ENCODE measurements around the gene PDE2A. TPM values are rescaled to one million over a fixed set of nuclear protein-coding genes. Genes with fewer than 3 reads are reported as not detected.

The PDE2A gene
- total and polyA plus RNA-seq, 2 of the 4 experiments (the other 2 are of a cell fraction), result 0.02 TPM; not detected in 1

GRCh38 chr11:72588421-72589410, 85.5 kb downstream of the PDE2A start (continued):
- TF ChIP-seq ELK1 (IDR thresholded peaks at IDR 0.05; ENCODE audit: borderline replicate concordance, low read depth, low read length), result no peak

DNA sequence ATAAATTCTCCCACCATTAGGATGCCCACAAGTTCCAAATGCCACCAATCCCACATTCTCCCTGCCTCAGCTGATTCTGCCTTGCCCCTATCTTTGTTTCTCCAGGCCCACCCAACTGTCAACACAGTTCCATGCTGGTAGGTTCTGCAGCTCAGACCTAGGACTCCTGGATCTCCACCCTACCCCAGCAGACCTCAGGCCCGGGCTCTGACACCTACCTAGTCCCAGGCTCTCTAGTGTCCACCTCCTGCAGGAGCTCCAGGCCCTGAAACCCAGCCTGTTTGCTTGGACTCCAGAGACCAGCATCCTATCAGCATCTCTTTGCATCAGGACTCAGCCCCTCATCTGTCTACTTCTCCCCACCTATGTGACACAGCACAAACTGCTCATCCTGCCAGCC, 86.5 kb downstream of the PDE2A start:
- in situ Hi-C loops (cut with MboI; ENCODE audit: low sequenced_read_pairs) (loop anchor here (5.0 to 10.0 kb wide), 2 partner anchors 57 to 95 kb away; no protein-coding TSS in a partner anchor), dilution Hi-C loops (cut with HindIII; ENCODE audit: low sequenced_read_pairs, unreplicated experiment) (no loop called here), intact Hi-C loops (cut with micrococcal nuclease) (no loop called here)
- peaks cover 98% of the 10 kb centered on the region for H3K27me3 ChIP-seq (ENCODE audit: control insufficient read depth, insufficient read depth, low read length)
- H3K27ac ChIP-seq (ENCODE audit: insufficient read depth, low read length), result no peak overlapping the region
- H3K56ac ChIP-seq (ENCODE audit: extremely low read depth, insufficient read depth, low read length), result no peak overlapping the region
- no peak overlapping the region for H2BK20ac ChIP-seq (ENCODE audit: low read depth, low read length)
- H4K20me1 ChIP-seq (ENCODE audit: insufficient read depth, low read length), result peaks cover 5% of the 10 kb centered on the region; the same call in 1 of the 2 replicates
- no peaks in the 10 kb centered on the region for H3K79me1 ChIP-seq (ENCODE audit: low read depth in 1 of 2, low read length in 2 of 2)
- no TSS peak for BruUV-seq (replicated peaks)
- no peak overlapping the region for H2BK5ac ChIP-seq (ENCODE audit: low read depth, low read length, poor library complexity, severe bottlenecking)
- H2AFZ ChIP-seq (replicated peaks; ENCODE audit: low read length, poor library complexity), result peak overlapping the region; percentile 22
- H4K5ac ChIP-seq (ENCODE audit: low read depth, low read length), result no peak overlapping the region
- no peak overlapping the region for H3K18ac ChIP-seq (ENCODE audit: low read depth, low read length)
- no peaks in the 10 kb centered on the region; the same call in 1 of the 2 replicates for H3K4me1 ChIP-seq (ENCODE audit: control insufficient read depth, insufficient read depth, low read length)
- ChIA-PET CTCF (interaction anchor here (1.1 kb wide), 1 partner anchor 96 kb away, joined by 3 read pairs; no protein-coding TSS in a partner anchor), POLR2A (ENCODE audit: unreplicated experiment) (no interaction called here)
- no peak overlapping the region for H2AK5ac ChIP-seq (ENCODE audit: low read depth, low read length)
- no CpG with 5 or more reads among the region's 1 CpG for WGBS, 2 experiments (ENCODE audit: extremely low coverage in 2 of 2, insufficient read length in 1 of 2)
- no peak overlapping the region for H4K8ac ChIP-seq (ENCODE audit: low read depth in 2 of 2, low read length in 2 of 2)
- no peak overlapping the region for H3K4me3 ChIP-seq (ENCODE audit: insufficient read depth, low read depth, low read length)
- H2AK9ac ChIP-seq (replicated peaks; ENCODE audit: low read depth, low read length, poor library complexity), result no peak overlapping the region
- DNase-seq (no peak), ATAC-seq (ENCODE audit: low read depth) (no peak)
- no peak overlapping the region for H2BK120ac ChIP-seq (ENCODE audit: low read depth, low read length)
- H3K23ac ChIP-seq (ENCODE audit: low read depth, low read length), result no peak overlapping the region
- no peaks in the 10 kb centered on the region for H3K9me1 ChIP-seq (ENCODE audit: insufficient read depth, low read length)
- H3K14ac ChIP-seq (replicated peaks; ENCODE audit: low read depth, low read length), result no peak overlapping the region
- no peak overlapping the region for H2BK15ac ChIP-seq (ENCODE audit: low read depth, low read length)
- H3K36me3 ChIP-seq (ENCODE audit: control insufficient read depth, insufficient read depth, low read length), result no peaks in the 10 kb centered on the region
- H3K9me3 ChIP-seq (ENCODE audit: control insufficient read depth, insufficient read depth, low read length), result peaks cover 7% of the 10 kb centered on the region; the same call in 1 of the 2 replicates
- no peak overlapping the region for H4K91ac ChIP-seq (ENCODE audit: insufficient read depth, low read depth, low read length)
- H3K9ac ChIP-seq (ENCODE audit: low read depth, low read length), result no peak overlapping the region
- H3K4me2 ChIP-seq (ENCODE audit: low read depth, low read length), result no peak overlapping the region
- H3K4ac ChIP-seq (ENCODE audit: low read depth, low read length), result no peak overlapping the region
- no peak for TF ChIP-seq RFX5 (IDR thresholded peaks at IDR 0.05; ENCODE audit: low read depth, low read length)
- TF ChIP-seq MXI1 (IDR thresholded peaks at IDR 0.05; ENCODE audit: borderline replicate concordance, low read depth, low read length), result no peak
- TF ChIP-seq NFE2L2 (IDR thresholded peaks at IDR 0.05; ENCODE audit: low read depth, low read length), result no peak
- no peak for TF ChIP-seq MAZ (IDR thresholded peaks at IDR 0.05; ENCODE audit: borderline replicate concordance, low read depth, low read length)
- TF ChIP-seq RAD21 (IDR thresholded peaks at IDR 0.05; ENCODE audit: low read length), result no peak
- no peak for TF ChIP-seq SMC3 (IDR thresholded peaks at IDR 0.05; ENCODE audit: low read depth, low read length)
- TF ChIP-seq CEBPB (IDR thresholded peaks at IDR 0.05; ENCODE audit: low read depth, low read length), result no peak
- TF ChIP-seq RCOR1 (IDR thresholded peaks at IDR 0.05; ENCODE audit: insufficient replicate concordance, low read length), result no peak
- TF ChIP-seq POLR2A (IDR thresholded peaks at IDR 0.05; ENCODE audit: low read depth, low read length), result no peak
- no peak for TF ChIP-seq ELK1 (IDR thresholded peaks at IDR 0.05; ENCODE audit: borderline replicate concordance, low read depth, low read length)
- no peak for TF ChIP-seq FOS (IDR thresholded peaks at IDR 0.05; ENCODE audit: low read depth, low read length)
- TF ChIP-seq MAFK (IDR thresholded peaks at IDR 0.05; ENCODE audit: low read depth, low read length), result no peak
- no peak for TF ChIP-seq BHLHE40 (IDR thresholded peaks at IDR 0.05; ENCODE audit: low read depth, low read length)

Measured in IMR-90 (cell line).